Liver (tissue), 9 donors: Measurements from ENCODE around the gene FADS2. TPM values are rescaled to one million over a fixed set of nuclear protein-coding genes. Genes with fewer than 3 reads are reported as not detected.

Experiments used
- DNase-seq: peaks from one replicate; pipeline ENCODE4 v3.0.0-alpha.2; 2017; ENCODE audit warnings: low spot score
- H3K27ac ChIP-seq, 2 donors: one replicate each; pipeline ENCODE4 v1.7.0; 2013; ENCODE audit warnings: inconsistent platforms in 2 of 2, low read length in 2 of 2, control low read depth in 1 of 2, low read depth in 1 of 2, mild to moderate bottlenecking in 1 of 2
- H3K27me3 ChIP-seq, 4 donors: one replicate each; pipeline versions ENCODE4 v1.6.1 to v1.7.0; 2013; ENCODE audit warnings: low read length in 3 of 4, inconsistent platforms in 1 of 4, mild to moderate bottlenecking in 1 of 4, moderate library complexity in 1 of 4; ENCODE audit not compliant: control insufficient read depth in 4 of 4, insufficient read depth in 4 of 4
- H3K36me3 ChIP-seq, 4 donors: one replicate each; pipeline versions ENCODE4 v1.6.1 to v1.7.0; 2013; ENCODE audit warnings: low read length in 3 of 4, mild to moderate bottlenecking in 3 of 4, low read depth in 1 of 4, moderate library complexity in 1 of 4; ENCODE audit not compliant: control insufficient read depth in 4 of 4, insufficient read depth in 3 of 4
- H3K4me1 ChIP-seq, 4 donors: one replicate each; pipeline versions ENCODE4 v1.6.1 to v1.7.0; 2013; ENCODE audit warnings: low read length in 3 of 4, mild to moderate bottlenecking in 3 of 4, moderate library complexity in 1 of 4; ENCODE audit not compliant: control insufficient read depth in 4 of 4, insufficient read depth in 4 of 4
- H3K4me3 ChIP-seq, 3 donors: one replicate each; pipeline versions ENCODE4 v1.6.1 to v1.7.0; 2013; ENCODE audit warnings: low read length in 3 of 3, control low read depth in 1 of 3, low read depth in 1 of 3, mild to moderate bottlenecking in 1 of 3
- H3K9ac ChIP-seq, 2 donors: one replicate each; pipeline ENCODE4 v1.7.0; 2013; ENCODE audit warnings: low read length in 2 of 2, mild to moderate bottlenecking in 2 of 2, moderate library complexity in 2 of 2, control low read depth in 1 of 2, low read depth in 1 of 2
- H3K9me3 ChIP-seq, 4 donors: one replicate each; pipeline versions ENCODE4 v1.6.1 to v1.7.0; 2013; ENCODE audit warnings: low read length in 3 of 4; ENCODE audit not compliant: control insufficient read depth in 4 of 4
- ATF3 ChIP-seq: IDR thresholded peaks from 2 replicates; pipeline ENCODE4 v1.6.1; 2016; ENCODE audit warnings: antibody characterized with exemption
- CTCF ChIP-seq: fragments of 150-350 bp; IDR thresholded peaks from 2 replicates; pipeline ENCODE4 v1.5.1; 2017; ENCODE audit warnings: improper control_type of control experiment, low read depth, low read length; ENCODE audit not compliant: missing input control
- EGR1 ChIP-seq, 2 donors: IDR thresholded peaks; 2 replicates each; pipeline ENCODE4 v1.6.1; 2016 to 2018; ENCODE audit warnings: antibody characterized with exemption in 2 of 2, low read depth in 2 of 2
- FOXA1 ChIP-seq: IDR thresholded peaks from 2 replicates; pipeline ENCODE4 v1.6.1; 2016; ENCODE audit warnings: antibody characterized with exemption
- FOXA2 ChIP-seq: IDR thresholded peaks from 2 replicates; pipeline ENCODE4 v1.6.1; 2016; ENCODE audit warnings: antibody characterized with exemption
- GABPA ChIP-seq, 2 donors: IDR thresholded peaks in 1 of 2; conservative IDR thresholded peaks in 1 of 2; 2 replicates each; pipeline ENCODE4 v1.6.1; 2016; ENCODE audit warnings: antibody characterized with exemption in 2 of 2, mild to moderate bottlenecking in 1 of 2, moderate library complexity in 1 of 2
- HNF4A ChIP-seq, 2 donors: conservative IDR thresholded peaks; 2 replicates each; pipeline ENCODE4 v1.6.1; 2016; ENCODE audit warnings: antibody characterized with exemption in 2 of 2, mild to moderate bottlenecking in 2 of 2
- HNF4G ChIP-seq: IDR thresholded peaks from 2 replicates; pipeline ENCODE4 v1.6.1; 2016; ENCODE audit warnings: antibody characterized with exemption
- JUND ChIP-seq, 2 donors: IDR thresholded peaks; 2 replicates each; pipeline ENCODE4 v1.6.1; 2016; ENCODE audit warnings: antibody characterized with exemption in 2 of 2
- MAX ChIP-seq: IDR thresholded peaks from 2 replicates; pipeline ENCODE4 v1.6.1; 2016; ENCODE audit warnings: antibody characterized with exemption
- NR2F2 ChIP-seq: IDR thresholded peaks from 2 replicates; pipeline ENCODE4 v1.6.1; 2016; ENCODE audit warnings: antibody characterized with exemption
- RAD21 ChIP-seq, 2 donors: IDR thresholded peaks; 2 replicates each; pipeline ENCODE4 v1.6.1; 2016; ENCODE audit warnings: antibody characterized with exemption in 2 of 2, mild to moderate bottlenecking in 2 of 2
- REST ChIP-seq: IDR thresholded peaks from 2 replicates; pipeline ENCODE4 v1.6.1; 2016; ENCODE audit warnings: antibody characterized with exemption, mild to moderate bottlenecking
- RXRA ChIP-seq, 2 donors: IDR thresholded peaks; 2 replicates each; pipeline ENCODE4 v1.6.1; 2017 to 2018; ENCODE audit warnings: antibody characterized with exemption in 2 of 2, mild to moderate bottlenecking in 1 of 2
- SP1 ChIP-seq: IDR thresholded peaks from 2 replicates; pipeline ENCODE4 v1.6.1; 2018; ENCODE audit warnings: antibody characterized with exemption, mild to moderate bottlenecking
- TAF1 ChIP-seq: conservative IDR thresholded peaks from 2 replicates; pipeline ENCODE4 v1.6.1; 2016; ENCODE audit warnings: antibody characterized with exemption, mild to moderate bottlenecking
- YY1 ChIP-seq: IDR thresholded peaks from 2 replicates; pipeline ENCODE4 v1.6.1; 2016; ENCODE audit warnings: antibody characterized with exemption, mild to moderate bottlenecking
- ZBTB33 ChIP-seq: IDR thresholded peaks from 2 replicates; pipeline ENCODE4 v1.6.1; 2016; ENCODE audit warnings: antibody characterized with exemption
- WGBS: extraction: QIAGEN DNeasy Blood & Tissue Kit; methylation state at CpG from one replicate; pipeline ENCODE4 v1.1.7; 2013; 5-methylcytosine and 5-hydroxymethylcytosine counted together
- polyA plus RNA-seq, 2 donors: library from polyadenylated mRNA; stranded (reverse) in 1 of 2; unstranded in 1 of 2; fragments of 200-250 nt in 1 of 2; fragments of >200 nt in 1 of 2; fragmentation: Nextera tagmentation in 1 of 2; extraction: Ambion mirVana in 1 of 2; gene quantifications; one replicate each; pipeline versions ENCODE4 v1.2.1 to v1.2.3, GENCODE V29; 2013 to 2015
- total RNA-seq, 2 donors: library from RNA; depleted of rRNA; stranded (reverse); fragments of >200 nt; gene quantifications; one replicate each; pipeline ENCODE4 v1.2.3, GENCODE V29; 2014
- donor health status: healthy.
- donor health status: healthy.
- donor health status: healthy.
- donor health status: healthy.
- donor health status: healthy.

Gene FADS2
- total and polyA plus RNA-seq, 4 donors, result 2.8 to 281 (median 84.9) TPM

- no peaks in the 10 kb centered on the region for H3K9me3 ChIP-seq
- no peak overlapping the region for H3K9ac ChIP-seq
- peak overlapping the region in 1 of 3 donors; percentile 75 for H3K4me3 ChIP-seq
- WGBS, result 59% methylated on average over 4 of the region's 4 CpGs
- H3K36me3 ChIP-seq, result no peaks in the 10 kb centered on the region
- H3K27me3 ChIP-seq, result no peaks in the 10 kb centered on the region
- DNase-seq, result no peak
- TF ChIP-seq GABPA (IDR thresholded peaks at IDR 0.05 in 1 of 2, conservative IDR thresholded peaks at IDR 0.05 in 1 of 2), result no peak
- TF ChIP-seq TAF1, result no peak
- no peak for TF ChIP-seq RAD21 (IDR thresholded peaks at IDR 0.05)
- TF ChIP-seq CTCF, result no peak
- TF ChIP-seq REST, result no peak
- TF ChIP-seq ATF3, result no peak
- TF ChIP-seq RXRA (IDR thresholded peaks at IDR 0.05), result no peak
- no peak for TF ChIP-seq FOXA1
- no peak for TF ChIP-seq HNF4A (conservative IDR thresholded peaks at IDR 0.05)
- no peak for TF ChIP-seq MAX
- no peak for TF ChIP-seq JUND (IDR thresholded peaks at IDR 0.05)
- no peak for TF ChIP-seq SP1
- no peak for TF ChIP-seq HNF4G
- no peak for TF ChIP-seq ZBTB33
- TF ChIP-seq YY1, result no peak
- TF ChIP-seq EGR1 (IDR thresholded peaks at IDR 0.05; ENCODE audit: low read depth in 2 of 2), result no peak
- no peak for TF ChIP-seq NR2F2
- TF ChIP-seq FOXA2, result no peak
- H3K27ac ChIP-seq, result no peak overlapping the region
- peaks cover 10 to 59% (median 51%) of the 10 kb centered on the region in 4 donors for H3K4me1 ChIP-seq
Observed at GRCh38 chr11:61829806-61830205, 1.7 kb downstream of the FADS2 start.
